ENCODE measurements around the gene ANKS1A. TPM values are rescaled to one million over a fixed set of nuclear protein-coding genes. Genes with fewer than 3 reads are reported as not detected.

Gene ANKS1A
- total and polyA plus RNA-seq, 2 experiments from 2014 or later: 12.1 to 31.9 TPM

DNA sequence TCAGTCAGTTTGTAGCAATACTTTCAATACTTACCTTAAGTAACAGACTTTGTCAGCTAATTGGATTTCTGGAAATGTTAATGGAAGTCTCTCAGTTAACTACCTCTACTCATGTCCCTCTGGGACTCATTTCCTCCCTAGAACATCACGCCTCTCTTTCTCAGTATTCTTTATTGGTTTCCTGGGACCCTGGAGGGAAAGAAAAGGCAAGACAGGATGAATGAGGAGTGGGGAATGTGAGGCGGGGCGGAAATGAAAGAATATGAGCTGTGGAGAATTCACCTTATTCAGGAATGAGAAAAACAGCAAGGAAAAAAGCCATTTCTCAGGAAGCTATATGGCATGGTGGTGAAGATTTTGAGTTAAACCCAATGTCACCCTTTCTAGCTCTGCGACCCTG, 62.7 kb downstream of the ANKS1A start:
- Mint-ChIP-seq H3K27me3 (ENCODE audit: insufficient read depth, low read depth, poor library complexity) (peaks cover 5% of the 10 kb centered on the region), H3K9me3 (no peaks in the 10 kb centered on the region), H3K4me1 (peaks cover 33% of the 10 kb centered on the region), H3K4me3 (no peak overlapping the region), H3K27ac (0 out of 2 replicates have a peak overlapping the region, but pooled peaks have one; percentile 11), H3K36me3 (ENCODE audit: low read depth) (no peaks in the 10 kb centered on the region)
- DNase-seq (ENCODE audit: low spot score) (peak; percentile 29), ATAC-seq (no peak; the same call in 2 of the 3 replicates)
- Histone ChIP-seq H4K20me1 (replicated peaks; ENCODE audit: insufficient read depth) (peaks cover 4% of the 10 kb centered on the region; the same call in 1 of the 2 replicates), H2AFZ (no peak overlapping the region), H3K36me3 (ENCODE audit: insufficient read depth) (no peaks in the 10 kb centered on the region), H3K9me2 (ENCODE audit: insufficient read depth) (no peaks in the 10 kb centered on the region), H3K79me2 (replicated peaks; ENCODE audit: insufficient read depth) (peaks cover 24% of the 10 kb centered on the region; the same call in 1 of the 2 replicates), H3K4me3 (no peak overlapping the region), H3K4me2 (no peak overlapping the region), H3K27me3 (ENCODE audit: insufficient read depth) (no peaks in the 10 kb centered on the region), H3F3A (replicated peaks; ENCODE audit: low read depth) (no peaks in the 10 kb centered on the region), H3K27ac (ENCODE audit: low read depth) (no peak overlapping the region), H3K4me1 (ENCODE audit: insufficient read depth) (peaks cover 17% of the 10 kb centered on the region; the same call in 1 of the 2 replicates)
- TF ChIP-seq POLR2AphosphoS5 (IDR thresholded peaks at IDR 0.05; ENCODE audit: low read depth) (no peak), EZH2 (IDR thresholded peaks at IDR 0.05; ENCODE audit: low read depth, unreplicated experiment) (no peak), EZH2phosphoT487 (IDR thresholded peaks at IDR 0.05; ENCODE audit: unreplicated experiment) (no peak), NANOG (IDR thresholded peaks at IDR 0.05; ENCODE audit: borderline replicate concordance) (no peak), ZNF114 (CRISPR knock-in tag; IDR thresholded peaks at IDR 0.05) (no peak), ZNF331 (CRISPR knock-in tag; IDR thresholded peaks at IDR 0.05; ENCODE audit: low read depth) (no peak)
- TF ChIP-seq, protein P1, sequence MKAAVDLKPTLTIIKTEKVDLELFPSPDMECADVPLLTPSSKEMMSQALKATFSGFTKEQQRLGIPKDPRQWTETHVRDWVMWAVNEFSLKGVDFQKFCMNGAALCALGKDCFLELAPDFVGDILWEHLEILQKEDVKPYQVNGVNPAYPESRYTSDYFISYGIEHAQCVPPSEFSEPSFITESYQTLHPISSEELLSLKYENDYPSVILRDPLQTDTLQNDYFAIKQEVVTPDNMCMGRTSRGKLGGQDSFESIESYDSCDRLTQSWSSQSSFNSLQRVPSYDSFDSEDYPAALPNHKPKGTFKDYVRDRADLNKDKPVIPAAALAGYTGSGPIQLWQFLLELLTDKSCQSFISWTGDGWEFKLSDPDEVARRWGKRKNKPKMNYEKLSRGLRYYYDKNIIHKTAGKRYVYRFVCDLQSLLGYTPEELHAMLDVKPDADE (IDR thresholded peaks at IDR 0.05): no peak
- TF ChIP-seq, protein P2, sequence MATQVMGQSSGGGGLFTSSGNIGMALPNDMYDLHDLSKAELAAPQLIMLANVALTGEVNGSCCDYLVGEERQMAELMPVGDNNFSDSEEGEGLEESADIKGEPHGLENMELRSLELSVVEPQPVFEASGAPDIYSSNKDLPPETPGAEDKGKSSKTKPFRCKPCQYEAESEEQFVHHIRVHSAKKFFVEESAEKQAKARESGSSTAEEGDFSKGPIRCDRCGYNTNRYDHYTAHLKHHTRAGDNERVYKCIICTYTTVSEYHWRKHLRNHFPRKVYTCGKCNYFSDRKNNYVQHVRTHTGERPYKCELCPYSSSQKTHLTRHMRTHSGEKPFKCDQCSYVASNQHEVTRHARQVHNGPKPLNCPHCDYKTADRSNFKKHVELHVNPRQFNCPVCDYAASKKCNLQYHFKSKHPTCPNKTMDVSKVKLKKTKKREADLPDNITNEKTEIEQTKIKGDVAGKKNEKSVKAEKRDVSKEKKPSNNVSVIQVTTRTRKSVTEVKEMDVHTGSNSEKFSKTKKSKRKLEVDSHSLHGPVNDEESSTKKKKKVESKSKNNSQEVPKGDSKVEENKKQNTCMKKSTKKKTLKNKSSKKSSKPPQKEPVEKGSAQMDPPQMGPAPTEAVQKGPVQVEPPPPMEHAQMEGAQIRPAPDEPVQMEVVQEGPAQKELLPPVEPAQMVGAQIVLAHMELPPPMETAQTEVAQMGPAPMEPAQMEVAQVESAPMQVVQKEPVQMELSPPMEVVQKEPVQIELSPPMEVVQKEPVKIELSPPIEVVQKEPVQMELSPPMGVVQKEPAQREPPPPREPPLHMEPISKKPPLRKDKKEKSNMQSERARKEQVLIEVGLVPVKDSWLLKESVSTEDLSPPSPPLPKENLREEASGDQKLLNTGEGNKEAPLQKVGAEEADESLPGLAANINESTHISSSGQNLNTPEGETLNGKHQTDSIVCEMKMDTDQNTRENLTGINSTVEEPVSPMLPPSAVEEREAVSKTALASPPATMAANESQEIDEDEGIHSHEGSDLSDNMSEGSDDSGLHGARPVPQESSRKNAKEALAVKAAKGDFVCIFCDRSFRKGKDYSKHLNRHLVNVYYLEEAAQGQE (IDR thresholded peaks at IDR 0.05; ENCODE audit: unreplicated experiment): no peak

DNA sequence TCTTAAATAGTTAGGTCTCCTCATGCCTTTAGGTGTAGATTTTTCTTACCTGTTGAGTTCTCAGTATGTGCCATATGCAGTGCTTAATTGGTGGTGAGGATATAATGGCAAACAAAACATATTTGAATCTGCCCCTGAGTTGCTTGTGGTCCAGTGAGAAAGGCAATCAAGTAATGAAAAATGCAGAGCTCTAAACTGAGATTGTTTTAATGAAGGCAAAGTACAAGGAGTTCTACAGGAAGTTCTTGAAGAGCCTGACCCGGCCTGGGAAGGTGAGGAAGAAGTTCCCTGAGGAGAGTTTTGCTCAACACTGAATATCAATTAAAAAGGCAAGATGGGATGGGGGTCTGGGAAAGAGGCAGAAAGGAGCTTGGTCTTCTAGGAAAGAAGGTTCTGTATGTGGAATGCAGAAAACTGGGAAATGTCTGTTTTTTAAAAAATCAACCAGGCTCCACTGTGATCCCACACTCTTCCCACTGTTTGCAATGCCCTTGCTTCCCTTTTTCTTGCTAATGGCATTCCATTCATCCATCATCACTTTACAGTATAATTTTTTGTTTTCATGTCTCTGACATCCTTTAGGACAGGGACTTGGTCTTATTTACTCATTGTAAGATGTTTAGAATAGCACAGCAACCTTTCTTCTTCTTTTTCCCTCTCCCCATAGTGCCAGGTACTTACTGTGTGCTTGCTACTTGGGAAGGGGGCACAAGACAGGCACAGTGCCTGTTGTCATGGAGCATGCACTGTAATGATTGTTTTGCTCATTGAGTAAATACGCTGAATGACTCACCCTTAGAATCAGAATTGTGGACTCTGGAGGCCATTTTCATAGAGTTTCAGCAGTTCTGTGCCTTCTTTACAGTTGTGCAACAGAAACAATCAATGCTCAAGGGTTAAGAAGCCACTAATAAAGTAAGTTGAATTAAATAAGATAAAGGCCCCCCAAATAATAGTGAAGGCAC, 64.3 kb downstream of the ANKS1A start:
- Mint-ChIP-seq H3K4me1 (peaks cover 33% of the 10 kb centered on the region), H3K27me3 (ENCODE audit: insufficient read depth, low read depth, poor library complexity) (peaks cover 5% of the 10 kb centered on the region), H3K4me3 (no peak overlapping the region; the same call in 2 of the 3 replicates), H3K36me3 (ENCODE audit: low read depth) (no peaks in the 10 kb centered on the region), H3K27ac (peak overlapping the region; percentile 5; the same call in 1 of the 2 replicates), H3K9me3 (no peaks in the 10 kb centered on the region)
- Histone ChIP-seq H3K4me2 (0 out of 2 replicates have a peak overlapping the region, but pooled peaks have one; percentile 5), H3K4me1 (ENCODE audit: insufficient read depth) (peaks cover 17% of the 10 kb centered on the region; the same call in 1 of the 2 replicates), H4K20me1 (replicated peaks; ENCODE audit: insufficient read depth) (no peaks in the 10 kb centered on the region; the same call in 1 of the 2 replicates), H2AFZ (no peak overlapping the region), H3K27ac (ENCODE audit: low read depth) (0 out of 2 replicates have a peak overlapping the region, but pooled peaks have one; percentile 33), H3K36me3 (ENCODE audit: insufficient read depth) (no peaks in the 10 kb centered on the region), H3K4me3 (no peak overlapping the region), H3F3A (replicated peaks; ENCODE audit: low read depth) (no peaks in the 10 kb centered on the region), H3K27me3 (ENCODE audit: insufficient read depth) (no peaks in the 10 kb centered on the region), H3K79me2 (replicated peaks; ENCODE audit: insufficient read depth) (peaks cover 12% of the 10 kb centered on the region), H3K9me2 (ENCODE audit: insufficient read depth) (no peaks in the 10 kb centered on the region)
- ATAC-seq (no peak), DNase-seq (ENCODE audit: low spot score) (no peak)
- TF ChIP-seq, protein P2 (IDR thresholded peaks at IDR 0.05; ENCODE audit: unreplicated experiment): no peak
- TF ChIP-seq ZNF331 (CRISPR knock-in tag; IDR thresholded peaks at IDR 0.05; ENCODE audit: low read depth): no peak
- TF ChIP-seq POLR2AphosphoS5 (IDR thresholded peaks at IDR 0.05; ENCODE audit: low read depth): no peak
- TF ChIP-seq CREB1 (CRISPR knock-in tag; IDR thresholded peaks at IDR 0.05; ENCODE audit: low read depth): no peak
- no peak for TF ChIP-seq JUNB (IDR thresholded peaks at IDR 0.05; ENCODE audit: unreplicated experiment)
- TF ChIP-seq EZH2 (IDR thresholded peaks at IDR 0.05; ENCODE audit: low read depth, unreplicated experiment): no peak
- TF ChIP-seq, protein P1 (IDR thresholded peaks at IDR 0.05): no peak
- TF ChIP-seq ZNF114 (CRISPR knock-in tag; IDR thresholded peaks at IDR 0.05): no peak

All from GM23338 (cell line).